NB4 (cell line): ENCODE data around the gene SMIM43.

Source experiments
- MAX ChIP-seq: IDR thresholded peaks from 2 replicates; pipeline ENCODE4 v1.6.1; 2011; ENCODE audit warnings: low read depth, low read length
- MYC ChIP-seq: IDR thresholded peaks from 2 replicates; pipeline ENCODE4 v1.6.1; 2011; ENCODE audit warnings: low read depth, low read length
- POLR2A ChIP-seq: IDR thresholded peaks from 2 replicates; pipeline ENCODE4 v1.6.1; 2011; ENCODE audit warnings: mild to moderate bottlenecking; ENCODE audit not compliant: insufficient read length; ENCODE audit errors: extremely low read depth
- TF ChIP-seq, protein P1 (sequence below): IDR thresholded peaks from one replicate; pipeline ENCODE4 v1.5.1; 2012; ENCODE audit warnings: low read depth, low read length

GRCh38 chr4:121709766-121710405, 55.1 kb downstream of the SMIM43 start:
- TF ChIP-seq, protein P1, sequence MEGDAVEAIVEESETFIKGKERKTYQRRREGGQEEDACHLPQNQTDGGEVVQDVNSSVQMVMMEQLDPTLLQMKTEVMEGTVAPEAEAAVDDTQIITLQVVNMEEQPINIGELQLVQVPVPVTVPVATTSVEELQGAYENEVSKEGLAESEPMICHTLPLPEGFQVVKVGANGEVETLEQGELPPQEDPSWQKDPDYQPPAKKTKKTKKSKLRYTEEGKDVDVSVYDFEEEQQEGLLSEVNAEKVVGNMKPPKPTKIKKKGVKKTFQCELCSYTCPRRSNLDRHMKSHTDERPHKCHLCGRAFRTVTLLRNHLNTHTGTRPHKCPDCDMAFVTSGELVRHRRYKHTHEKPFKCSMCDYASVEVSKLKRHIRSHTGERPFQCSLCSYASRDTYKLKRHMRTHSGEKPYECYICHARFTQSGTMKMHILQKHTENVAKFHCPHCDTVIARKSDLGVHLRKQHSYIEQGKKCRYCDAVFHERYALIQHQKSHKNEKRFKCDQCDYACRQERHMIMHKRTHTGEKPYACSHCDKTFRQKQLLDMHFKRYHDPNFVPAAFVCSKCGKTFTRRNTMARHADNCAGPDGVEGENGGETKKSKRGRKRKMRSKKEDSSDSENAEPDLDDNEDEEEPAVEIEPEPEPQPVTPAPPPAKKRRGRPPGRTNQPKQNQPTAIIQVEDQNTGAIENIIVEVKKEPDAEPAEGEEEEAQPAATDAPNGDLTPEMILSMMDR, result no peak
- TF ChIP-seq POLR2A, result no peak
- no peak for TF ChIP-seq MAX
- TF ChIP-seq MYC, result no peak
